Measurements from ENCODE around the gene PSMD14.

PSMD14 gene

GRCh38 chr2:161316701-161317100 lies 8.5 kb downstream of the PSMD14 start:
- in situ Hi-C loops (cut with HindIII; ENCODE audit: low sequenced_read_pairs): no loop called here
- TF ChIP-seq CTCF (IDR thresholded peaks at IDR 0.05; ENCODE audit: low read depth, low read length, missing control alignments): no peak
- no peak overlapping the region for H3K4me3 ChIP-seq (ENCODE audit: low read depth, low read length)
- no peak for DNase-seq (ENCODE audit: low read depth)

- no peak for DNase-seq (ENCODE audit: low read depth)
- H3K4me3 ChIP-seq (ENCODE audit: low read depth, low read length): no peak overlapping the region
- in situ Hi-C loops (cut with HindIII; ENCODE audit: low sequenced_read_pairs): no loop called here
- TF ChIP-seq CTCF (IDR thresholded peaks at IDR 0.05; ENCODE audit: low read depth, low read length, missing control alignments): no peak
Measured at GRCh38 chr2:161321944-161322648, 13.9 kb downstream of the PSMD14 start.

DNA sequence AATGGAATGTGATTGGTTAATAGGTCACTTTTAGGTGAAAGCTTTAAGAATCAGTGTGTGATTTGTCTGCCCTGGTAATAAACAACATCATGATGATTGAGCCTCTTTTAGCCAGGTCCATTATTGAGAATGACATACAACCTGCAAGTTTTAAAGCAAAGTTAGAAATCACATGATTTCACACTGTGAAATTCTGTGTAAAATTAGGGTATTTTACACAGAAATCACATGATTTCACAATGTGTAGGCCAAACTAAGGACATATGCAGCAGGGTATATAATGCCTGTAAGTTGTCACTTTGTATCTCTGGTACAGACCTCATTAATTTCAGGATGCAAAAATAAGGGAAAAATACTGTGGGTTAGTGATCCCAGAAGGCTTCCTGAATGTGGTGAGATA lies 16.7 kb downstream of the PSMD14 start:
- in situ Hi-C loops (cut with HindIII; ENCODE audit: low sequenced_read_pairs): no loop called here
- H3K4me3 ChIP-seq (ENCODE audit: low read depth, low read length): no peak overlapping the region
- no peak for DNase-seq (ENCODE audit: low read depth)
- no peak for TF ChIP-seq CTCF (IDR thresholded peaks at IDR 0.05; ENCODE audit: low read depth, low read length, missing control alignments)

GRCh38 chr2:161327582-161327981 lies 19.4 kb downstream of the PSMD14 start:
- in situ Hi-C loops (cut with HindIII; ENCODE audit: low sequenced_read_pairs): no loop called here
- DNase-seq (ENCODE audit: low read depth): no peak
- no peak for TF ChIP-seq CTCF (IDR thresholded peaks at IDR 0.05; ENCODE audit: low read depth, low read length, missing control alignments)
- no peak overlapping the region for H3K4me3 ChIP-seq (ENCODE audit: low read depth, low read length)

DNA sequence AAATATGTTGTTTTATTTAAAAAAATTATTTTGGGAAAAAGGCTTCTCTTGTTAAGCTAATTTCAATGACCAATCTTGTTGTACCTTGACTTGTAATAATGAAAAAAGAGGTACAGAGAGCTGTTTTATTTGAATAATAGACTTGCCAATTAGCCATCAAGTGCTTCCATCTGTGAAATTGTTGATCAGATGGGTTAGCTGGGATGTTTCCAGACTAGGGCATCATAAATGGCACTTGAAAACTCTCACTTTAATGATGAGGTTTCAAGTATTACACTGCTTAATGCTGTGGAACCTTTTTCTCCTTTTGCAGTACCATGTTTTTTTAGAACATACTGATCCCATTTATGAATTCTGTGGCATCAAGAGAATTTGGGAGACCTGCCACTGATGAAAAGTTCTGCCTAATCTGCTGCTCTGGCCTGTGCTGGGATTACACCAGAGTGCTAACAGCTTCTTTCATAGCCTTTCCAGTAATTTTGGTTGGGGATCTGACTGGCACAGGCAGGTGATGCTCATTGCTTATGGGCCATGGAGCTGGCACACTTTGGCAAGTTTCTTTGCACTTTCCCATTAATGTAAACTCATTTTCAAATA lies 24.2 kb downstream of the PSMD14 start:
- no peak for TF ChIP-seq CTCF (IDR thresholded peaks at IDR 0.05; ENCODE audit: low read depth, low read length, missing control alignments)
- in situ Hi-C loops (cut with HindIII; ENCODE audit: low sequenced_read_pairs): no loop called here
- H3K4me3 ChIP-seq (ENCODE audit: low read depth, low read length): no peak overlapping the region
- no peak for DNase-seq (ENCODE audit: low read depth)

GRCh38 chr2:161335626-161336025 lies 27.4 kb downstream of the PSMD14 start:
- TF ChIP-seq CTCF (IDR thresholded peaks at IDR 0.05; ENCODE audit: low read depth, low read length, missing control alignments): no peak
- no peak for DNase-seq (ENCODE audit: low read depth)
- H3K4me3 ChIP-seq (ENCODE audit: low read depth, low read length): no peak overlapping the region
- in situ Hi-C loops (cut with HindIII; ENCODE audit: low sequenced_read_pairs): no loop called here
